B cell (primary cell): ENCODE measurements around the gene NUBPL.

ENCODE experiments used
- EZH2 ChIP-seq: IDR thresholded peaks from 2 replicates; pipeline ENCODE4 v1.6.1; 2012; ENCODE audit warnings: borderline replicate concordance, low read depth, mild to moderate bottlenecking, moderate library complexity, low read length; ENCODE audit not compliant: insufficient read depth, poor library complexity, severe bottlenecking
- TF ChIP-seq, protein P1 (sequence below): fragments of 200-600 bp; IDR thresholded peaks from one replicate; pipeline ENCODE4 v1.8.0; 2022; ENCODE audit warnings: antibody characterized with exemption, mild to moderate bottlenecking

DNA sequence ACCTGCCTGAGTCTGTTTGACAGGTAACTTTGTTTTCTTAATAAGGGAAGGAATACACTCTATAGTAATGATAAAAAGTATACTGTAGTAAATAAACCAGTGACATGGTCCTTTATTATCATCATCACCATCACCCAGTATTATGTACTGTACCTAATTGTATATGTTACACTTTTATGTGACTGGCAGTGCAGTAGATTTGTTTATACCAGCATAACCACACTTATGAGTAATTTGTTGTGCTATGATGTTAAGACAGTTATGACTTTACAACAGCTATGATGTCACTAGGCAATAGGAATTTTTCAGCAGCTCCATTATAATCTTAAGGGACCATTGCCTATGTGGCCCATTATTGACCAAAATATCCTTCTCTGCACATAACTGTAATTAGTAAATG lies 155.0 kb downstream of the NUBPL start:
- no peak for TF ChIP-seq EZH2
- TF ChIP-seq, protein P1, sequence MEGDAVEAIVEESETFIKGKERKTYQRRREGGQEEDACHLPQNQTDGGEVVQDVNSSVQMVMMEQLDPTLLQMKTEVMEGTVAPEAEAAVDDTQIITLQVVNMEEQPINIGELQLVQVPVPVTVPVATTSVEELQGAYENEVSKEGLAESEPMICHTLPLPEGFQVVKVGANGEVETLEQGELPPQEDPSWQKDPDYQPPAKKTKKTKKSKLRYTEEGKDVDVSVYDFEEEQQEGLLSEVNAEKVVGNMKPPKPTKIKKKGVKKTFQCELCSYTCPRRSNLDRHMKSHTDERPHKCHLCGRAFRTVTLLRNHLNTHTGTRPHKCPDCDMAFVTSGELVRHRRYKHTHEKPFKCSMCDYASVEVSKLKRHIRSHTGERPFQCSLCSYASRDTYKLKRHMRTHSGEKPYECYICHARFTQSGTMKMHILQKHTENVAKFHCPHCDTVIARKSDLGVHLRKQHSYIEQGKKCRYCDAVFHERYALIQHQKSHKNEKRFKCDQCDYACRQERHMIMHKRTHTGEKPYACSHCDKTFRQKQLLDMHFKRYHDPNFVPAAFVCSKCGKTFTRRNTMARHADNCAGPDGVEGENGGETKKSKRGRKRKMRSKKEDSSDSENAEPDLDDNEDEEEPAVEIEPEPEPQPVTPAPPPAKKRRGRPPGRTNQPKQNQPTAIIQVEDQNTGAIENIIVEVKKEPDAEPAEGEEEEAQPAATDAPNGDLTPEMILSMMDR = no peak
